ENCODE measurements around the gene DLD.
"Not testable (repeated sequence)": the region's sequence is repeated elsewhere in the genome, so short reads cannot be mapped to it uniquely, and the experiment has no call there.

Gene DLD

DNA sequence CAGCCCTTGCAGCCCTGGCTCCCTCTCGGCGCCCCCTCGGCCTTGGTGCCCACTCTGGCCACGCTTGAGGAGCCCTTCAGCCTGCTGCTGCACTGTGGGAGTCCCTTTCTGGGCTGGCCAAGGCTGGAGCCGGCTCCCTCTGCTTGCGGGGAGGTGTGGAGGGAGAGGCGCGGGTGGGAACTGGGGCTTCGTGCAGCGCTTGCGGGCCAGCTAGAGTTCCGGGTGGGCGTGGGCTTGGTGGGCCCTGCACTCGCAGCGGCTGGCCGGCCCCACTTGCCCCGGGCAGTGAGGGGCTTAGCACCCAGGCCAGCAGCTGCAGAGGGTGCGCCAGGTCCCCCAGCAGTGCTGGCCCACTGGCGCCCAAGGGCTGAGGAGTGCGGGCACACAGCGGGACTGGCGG is 3.2 kb upstream of the DLD start:
- H3K4me3 Mint-ChIP-seq; H3K27ac Mint-ChIP-seq; H3K36me3 Mint-ChIP-seq (ENCODE audit: low read depth); H3K9me3 Mint-ChIP-seq; H3K27me3 Mint-ChIP-seq: not testable (repeated sequence)
- H3K4me1 Mint-ChIP-seq (ENCODE audit: low read depth): peaks cover 23% of the 10 kb centered on the region

- peaks cover 27% of the 10 kb centered on the region for H3K36me3 Mint-ChIP-seq (ENCODE audit: low read depth)
- H3K27me3 Mint-ChIP-seq: peaks cover 4% of the 10 kb centered on the region
- no peak overlapping the region for H3K27ac Mint-ChIP-seq
- H3K9me3 Mint-ChIP-seq: no peaks in the 10 kb centered on the region
- H3K4me1 Mint-ChIP-seq (ENCODE audit: low read depth): peaks cover 44% of the 10 kb centered on the region
- H3K4me3 Mint-ChIP-seq: peak overlapping the region; percentile 95
Observed at GRCh38 chr7:107889992-107890391, 991 bp upstream of the DLD start.

DNA sequence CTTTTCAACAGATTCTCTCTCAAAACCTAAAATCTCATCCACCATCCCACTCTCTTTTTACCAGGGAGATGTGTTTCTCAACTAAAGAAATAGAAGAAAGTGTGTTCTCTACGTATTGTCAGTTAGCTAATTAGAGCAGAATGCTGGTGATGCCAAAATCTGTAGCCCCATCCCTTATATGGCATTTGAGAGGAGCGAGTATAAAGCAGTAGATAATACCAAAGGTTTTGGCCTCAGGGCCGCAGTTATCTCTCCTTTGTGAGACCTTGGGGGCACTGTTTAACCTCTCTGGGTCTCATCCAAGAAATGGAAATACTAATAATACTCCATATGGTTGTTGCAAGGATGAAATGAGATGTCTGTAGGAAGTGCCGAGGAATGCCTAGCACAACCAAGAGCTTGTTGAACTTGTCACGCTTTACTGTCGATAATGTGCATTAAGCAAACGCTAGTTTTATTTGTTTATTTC is 456 bp upstream of the DLD start:
- H3K9me3 Mint-ChIP-seq: no peaks in the 10 kb centered on the region

DNA sequence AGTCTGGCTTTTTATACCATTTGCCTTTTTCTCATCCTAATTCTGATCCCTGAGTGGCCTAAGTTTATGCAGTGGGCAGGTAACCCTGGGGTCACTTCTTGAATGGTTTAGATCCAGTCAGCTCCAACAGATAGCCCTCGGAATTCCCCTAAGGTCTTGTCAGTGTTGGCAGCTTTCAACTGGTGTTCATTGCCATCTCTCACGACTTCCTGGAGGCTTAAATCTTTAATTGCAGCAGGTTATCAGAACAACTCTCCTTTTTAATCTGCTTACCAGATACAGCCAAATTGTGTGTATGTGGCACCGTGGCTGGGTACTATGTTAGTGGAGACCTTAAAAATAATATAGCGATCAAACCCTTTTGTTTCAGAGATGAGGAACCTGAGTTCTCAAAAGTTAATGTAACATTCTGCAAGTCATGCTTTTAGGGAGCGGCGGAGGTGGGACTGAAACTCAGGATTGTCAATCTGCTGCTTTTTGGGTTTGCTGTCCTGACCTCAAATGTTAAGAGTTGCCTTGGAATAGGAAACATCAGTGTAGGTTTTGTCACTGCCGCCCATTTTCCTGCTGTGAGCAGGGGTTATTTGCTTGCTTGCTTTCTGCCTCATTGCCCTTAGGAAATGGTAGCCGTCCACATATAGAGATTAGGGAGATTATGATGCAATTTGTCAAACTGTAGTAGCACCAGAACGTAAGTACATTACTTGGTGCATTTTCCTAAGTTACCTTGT is 818 bp downstream of the DLD start:
- Mint-ChIP-seq H3K4me3 (peak overlapping the region; percentile 95), H3K9me3 (no peaks in the 10 kb centered on the region), H3K27me3 (no peaks in the 10 kb centered on the region), H3K36me3 (ENCODE audit: low read depth) (peaks cover 42% of the 10 kb centered on the region), H3K4me1 (ENCODE audit: low read depth) (peaks cover 58% of the 10 kb centered on the region), H3K27ac (peak overlapping the region; percentile 92)

More for the DNA sequence above, 456 bp upstream of the DLD start:
- Mint-ChIP-seq H3K4me3 (peak overlapping the region; percentile 95), H3K27me3 (peaks cover 3% of the 10 kb centered on the region), H3K36me3 (ENCODE audit: low read depth) (peaks cover 32% of the 10 kb centered on the region), H3K4me1 (ENCODE audit: low read depth) (peaks cover 48% of the 10 kb centered on the region), H3K27ac (peak overlapping the region; percentile 96)

- Mint-ChIP-seq H3K36me3 (ENCODE audit: low read depth) (peaks cover 47% of the 10 kb centered on the region), H3K4me3 (peak overlapping the region; percentile 95), H3K4me1 (ENCODE audit: low read depth) (peaks cover 63% of the 10 kb centered on the region), H3K27ac (peak overlapping the region; percentile 92)
- not testable (repeated sequence) for H3K9me3 Mint-ChIP-seq, H3K27me3 Mint-ChIP-seq
Observed at GRCh38 chr7:107892367-107892741, 1.4 kb downstream of the DLD start.

GRCh38 chr7:107898997-107899594 is 8.1 kb downstream of the DLD start:
- H3K36me3 Mint-ChIP-seq (ENCODE audit: low read depth): peaks cover 54% of the 10 kb centered on the region
- peak overlapping the region; percentile 41 for H3K27ac Mint-ChIP-seq
- no peak overlapping the region for H3K4me3 Mint-ChIP-seq
- peaks cover 45% of the 10 kb centered on the region for H3K4me1 Mint-ChIP-seq (ENCODE audit: low read depth)
- no peaks in the 10 kb centered on the region for H3K27me3 Mint-ChIP-seq
- no peaks in the 10 kb centered on the region for H3K9me3 Mint-ChIP-seq

DNA sequence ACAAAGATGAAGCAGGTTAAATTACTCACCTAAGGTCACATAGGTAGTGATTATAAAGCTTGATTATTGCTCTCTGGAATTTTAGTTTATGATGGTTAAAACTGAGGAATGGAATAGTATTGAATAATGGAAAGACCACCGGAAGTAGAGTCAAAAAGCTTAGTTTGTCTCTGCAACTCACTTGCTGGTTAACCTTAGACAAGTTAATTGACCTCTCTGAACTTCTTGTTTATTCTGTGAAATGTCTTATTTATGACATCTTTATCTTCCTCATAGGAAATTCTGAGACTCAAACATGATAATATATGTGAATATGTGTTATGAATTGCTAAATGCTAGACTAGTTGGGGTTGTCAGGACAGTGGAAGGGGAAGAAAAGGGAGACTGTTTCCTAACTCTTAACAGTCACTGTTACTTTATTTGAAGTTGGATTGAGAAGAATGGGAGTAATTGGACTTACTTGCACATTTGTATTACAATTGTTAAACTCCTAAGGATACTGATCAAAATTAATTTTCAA is 9.6 kb downstream of the DLD start:
- Mint-ChIP-seq H3K27ac (no peak overlapping the region), H3K36me3 (ENCODE audit: low read depth) (peaks cover 43% of the 10 kb centered on the region)

GRCh38 chr7:107902381-107902780 is 11.4 kb downstream of the DLD start:
- no peak overlapping the region for H3K4me3 Mint-ChIP-seq
- no peak overlapping the region for H3K27ac Mint-ChIP-seq
- no peaks in the 10 kb centered on the region for H3K9me3 Mint-ChIP-seq
- H3K4me1 Mint-ChIP-seq (ENCODE audit: low read depth): peaks cover 18% of the 10 kb centered on the region
- no peaks in the 10 kb centered on the region for H3K27me3 Mint-ChIP-seq
- peaks cover 42% of the 10 kb centered on the region for H3K36me3 Mint-ChIP-seq (ENCODE audit: low read depth)

More for the DNA sequence above, 9.6 kb downstream of the DLD start:
- no peak overlapping the region for H3K4me3 Mint-ChIP-seq
- H3K9me3 Mint-ChIP-seq: no peaks in the 10 kb centered on the region
- no peaks in the 10 kb centered on the region for H3K27me3 Mint-ChIP-seq
- H3K4me1 Mint-ChIP-seq (ENCODE audit: low read depth): peaks cover 33% of the 10 kb centered on the region

DNA sequence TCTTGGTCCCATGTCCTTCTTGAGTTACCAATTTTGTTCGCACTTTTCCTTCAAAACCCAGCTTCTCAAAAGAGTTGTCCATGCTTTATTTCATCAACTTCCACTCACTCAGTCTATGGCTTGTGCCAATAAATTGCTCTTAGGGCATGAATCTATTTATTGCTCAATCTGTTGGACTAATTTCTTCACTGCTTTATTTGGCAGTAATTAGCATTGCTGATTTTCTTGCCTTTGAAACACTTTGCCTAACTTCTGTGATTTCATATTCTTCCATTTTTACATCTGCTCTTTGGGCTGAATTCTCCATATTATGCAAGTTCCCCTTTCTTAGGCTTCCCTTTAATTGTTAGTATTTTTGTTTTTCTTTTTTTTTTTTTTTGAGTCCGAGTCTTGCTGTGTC is 16.8 kb downstream of the DLD start:
- peaks cover 12% of the 10 kb centered on the region for H3K4me1 Mint-ChIP-seq (ENCODE audit: low read depth)
- no peak overlapping the region for H3K27ac Mint-ChIP-seq
- H3K4me3 Mint-ChIP-seq: no peak overlapping the region
- no peaks in the 10 kb centered on the region for H3K27me3 Mint-ChIP-seq
- H3K9me3 Mint-ChIP-seq: peaks cover 3% of the 10 kb centered on the region
- H3K36me3 Mint-ChIP-seq (ENCODE audit: low read depth): peaks cover 74% of the 10 kb centered on the region

GRCh38 chr7:107909445-107909844 is 18.5 kb downstream of the DLD start:
- Mint-ChIP-seq H3K9me3 (peaks cover 3% of the 10 kb centered on the region), H3K4me1 (ENCODE audit: low read depth) (peaks cover 25% of the 10 kb centered on the region), H3K4me3 (no peak overlapping the region), H3K27ac (no peak overlapping the region), H3K36me3 (ENCODE audit: low read depth) (peaks cover 77% of the 10 kb centered on the region), H3K27me3 (no peaks in the 10 kb centered on the region)

- Mint-ChIP-seq H3K36me3 (ENCODE audit: low read depth) (peaks cover 81% of the 10 kb centered on the region), H3K27me3 (no peaks in the 10 kb centered on the region), H3K27ac (no peak overlapping the region), H3K4me1 (ENCODE audit: low read depth) (peaks cover 32% of the 10 kb centered on the region), H3K4me3 (no peak overlapping the region), H3K9me3 (peaks cover 3% of the 10 kb centered on the region)
Observed at GRCh38 chr7:107911981-107912380, 21.0 kb downstream of the DLD start.

- Mint-ChIP-seq H3K4me1 (ENCODE audit: low read depth) (peaks cover 32% of the 10 kb centered on the region), H3K4me3 (no peak overlapping the region), H3K36me3 (ENCODE audit: low read depth) (peaks cover 85% of the 10 kb centered on the region), H3K27me3 (no peaks in the 10 kb centered on the region), H3K9me3 (peaks cover 3% of the 10 kb centered on the region), H3K27ac (no peak overlapping the region)
Observed at GRCh38 chr7:107913851-107914250, 22.9 kb downstream of the DLD start.

GRCh38 chr7:107914831-107915230 is 23.8 kb downstream of the DLD start:
- Mint-ChIP-seq H3K9me3 (peaks cover 3% of the 10 kb centered on the region), H3K4me3 (no peak overlapping the region), H3K4me1 (ENCODE audit: low read depth) (peaks cover 30% of the 10 kb centered on the region), H3K27me3 (no peaks in the 10 kb centered on the region), H3K27ac (peak overlapping the region; percentile 38), H3K36me3 (ENCODE audit: low read depth) (peaks cover 82% of the 10 kb centered on the region)

DNA sequence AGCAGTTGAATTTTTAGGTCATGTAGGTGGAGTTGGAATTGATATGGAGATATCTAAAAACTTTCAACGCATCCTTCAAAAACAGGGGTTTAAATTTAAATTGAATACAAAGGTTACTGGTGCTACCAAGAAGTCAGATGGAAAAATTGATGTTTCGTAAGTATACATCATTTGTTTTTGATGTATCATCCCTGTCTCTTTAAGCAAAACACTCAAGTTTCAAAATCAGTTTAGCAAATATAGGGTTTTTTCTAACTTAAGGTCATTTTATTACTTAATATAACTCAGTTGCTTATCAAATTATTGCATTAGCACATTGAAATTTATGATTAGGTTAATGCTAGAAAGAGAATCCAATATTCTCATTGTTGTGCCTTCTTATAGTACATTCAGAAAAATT is 24.6 kb downstream of the DLD start:
- Mint-ChIP-seq H3K27ac (no peak overlapping the region), H3K27me3 (no peaks in the 10 kb centered on the region)

GRCh38 chr7:107917763-107918651 is 27.0 kb downstream of the DLD start:
- Mint-ChIP-seq H3K4me1 (ENCODE audit: low read depth) (peaks cover 46% of the 10 kb centered on the region), H3K36me3 (ENCODE audit: low read depth) (peaks cover 83% of the 10 kb centered on the region), H3K4me3 (no peak overlapping the region), H3K27ac (no peak overlapping the region), H3K9me3 (no peaks in the 10 kb centered on the region), H3K27me3 (no peaks in the 10 kb centered on the region)

More for the DNA sequence above, 24.6 kb downstream of the DLD start:
- no peak overlapping the region for H3K4me3 Mint-ChIP-seq
- H3K4me1 Mint-ChIP-seq (ENCODE audit: low read depth): peaks cover 37% of the 10 kb centered on the region
- H3K36me3 Mint-ChIP-seq (ENCODE audit: low read depth): peaks cover 82% of the 10 kb centered on the region
- peaks cover 3% of the 10 kb centered on the region for H3K9me3 Mint-ChIP-seq
